OCI-LY3 (cell line): ENCODE measurements around the gene WWOX.

Source experiments
- H2AFZ ChIP-seq: fragments of 200-600, 300-600 bp; shearing (Covaris generic); 2 replicates; pipeline ENCODE4 v1.6.0; 2014; ENCODE audit warnings: antibody characterized with exemption, low read depth, low read length
- H3K27ac ChIP-seq: fragments of 200-600, 300-600 bp; sonication (generic); 2 replicates; pipeline ENCODE4 v1.5.1; 2014; ENCODE audit warnings: mild to moderate bottlenecking, low read length, moderate library complexity, mixed read lengths
- H3K27me3 ChIP-seq: fragments of 200-600, 300-600 bp; sonication (generic); 2 replicates; pipeline ENCODE4 v1.6.1; 2014; ENCODE audit warnings: low read depth, low read length, mixed read lengths
- H3K36me3 ChIP-seq: fragments of 200-600, 300-600 bp; sonication (generic); replicated peaks from 2 replicates; pipeline ENCODE3; 2014; ENCODE audit warnings: low read depth, low read length, mixed read lengths
- H3K4me1 ChIP-seq: fragments of 300-600, 200-600 bp; sonication (generic); 2 replicates; pipeline ENCODE4 v1.6.1; 2014; ENCODE audit warnings: low read length, mixed read lengths
- H3K4me2 ChIP-seq: fragments of 200-600, 300-600 bp; sonication (generic); 2 replicates; pipeline ENCODE4 v1.6.1; 2014; ENCODE audit warnings: low read length, mixed read lengths
- H3K4me3 ChIP-seq: fragments of 300-600, 200-600 bp; sonication (generic); 2 replicates; pipeline ENCODE4 v1.5.1; 2014; ENCODE audit warnings: antibody characterized with exemption, mild to moderate bottlenecking, low read length, moderate library complexity
- H3K79me2 ChIP-seq: fragments of 300-600, 200-600 bp; shearing (Covaris generic); 2 replicates; pipeline ENCODE4 v1.6.1; 2014; ENCODE audit warnings: mild to moderate bottlenecking, low read length, mixed read lengths
- H3K9ac ChIP-seq: fragments of 300-600, 200-600 bp; shearing (Covaris generic); 2 replicates; pipeline ENCODE4 v1.6.0; 2014; ENCODE audit warnings: mild to moderate bottlenecking, low read length, moderate library complexity
- H3K9me3 ChIP-seq: fragments of 200-600, 300-600 bp; shearing (Covaris generic); 2 replicates; pipeline ENCODE4 v1.6.1; 2014; ENCODE audit warnings: low read length, mixed read lengths; ENCODE audit not compliant: insufficient read depth
- H4K20me1 ChIP-seq: fragments of 200-600, 300-600 bp; sonication (generic); 2 replicates; pipeline ENCODE4 v1.6.1; 2016; ENCODE audit warnings: low read length, mixed read lengths; ENCODE audit not compliant: insufficient read depth
- CTCF ChIP-seq: fragments of 200-600, 300-600 bp; sonication (generic); IDR thresholded peaks from 2 replicates; pipeline ENCODE4 v1.5.1; 2014; ENCODE audit warnings: antibody characterized with exemption, low read length, low read depth
- EZH2phosphoT487 ChIP-seq: fragments of 200-600 bp; shearing (Covaris generic); IDR thresholded peaks from 2 replicates; pipeline ENCODE4 v1.6.1; 2018; ENCODE audit warnings: antibody characterized with exemption, mixed run types, low read depth

The WWOX gene

GRCh38 chr16:78785218-78785617, 685.8 kb downstream of the WWOX start:
- Histone ChIP-seq H3K27me3 (peaks cover 10% of the 10 kb centered on the region), H3K9me3 (no peaks in the 10 kb centered on the region), H3K27ac (no peak overlapping the region), H3K79me2 (no peaks in the 10 kb centered on the region), H3K4me1 (no peaks in the 10 kb centered on the region), H2AFZ (no peak overlapping the region), H3K4me3 (no peak overlapping the region), H3K9ac (no peak overlapping the region), H3K36me3 (no peaks in the 10 kb centered on the region), H3K4me2 (no peak overlapping the region), H4K20me1 (no peaks in the 10 kb centered on the region)
- TF ChIP-seq EZH2phosphoT487 (no peak), CTCF (no peak)

- Histone ChIP-seq H3K4me3 (no peak overlapping the region), H3K27me3 (peaks cover 8% of the 10 kb centered on the region), H3K9me3 (no peaks in the 10 kb centered on the region), H3K36me3 (no peaks in the 10 kb centered on the region), H3K27ac (no peak overlapping the region), H4K20me1 (no peaks in the 10 kb centered on the region), H3K4me1 (no peaks in the 10 kb centered on the region), H2AFZ (no peak overlapping the region), H3K4me2 (no peak overlapping the region), H3K79me2 (no peaks in the 10 kb centered on the region), H3K9ac (no peak overlapping the region)
- TF ChIP-seq EZH2phosphoT487, result no peak
Measured at GRCh38 chr16:78786635-78787034, 687.2 kb downstream of the WWOX start.

- no peaks in the 10 kb centered on the region for H3K36me3 ChIP-seq
- H2AFZ ChIP-seq, result no peak overlapping the region
- H4K20me1 ChIP-seq, result no peaks in the 10 kb centered on the region
- H3K27ac ChIP-seq, result no peak overlapping the region
- no peaks in the 10 kb centered on the region for H3K79me2 ChIP-seq
- TF ChIP-seq EZH2phosphoT487, result no peak
- TF ChIP-seq CTCF, result no peak
- peaks cover 8% of the 10 kb centered on the region for H3K27me3 ChIP-seq
- no peak overlapping the region for H3K9ac ChIP-seq
- no peak overlapping the region for H3K4me3 ChIP-seq
- H3K9me3 ChIP-seq, result no peaks in the 10 kb centered on the region
- H3K4me1 ChIP-seq, result no peaks in the 10 kb centered on the region
- no peak overlapping the region for H3K4me2 ChIP-seq
Measured at GRCh38 chr16:78788276-78788675, 688.8 kb downstream of the WWOX start.

- TF ChIP-seq EZH2phosphoT487 (no peak), CTCF (no peak)
- no peaks in the 10 kb centered on the region for H3K36me3 ChIP-seq
- H3K4me3 ChIP-seq, result no peak overlapping the region
- no peak overlapping the region for H3K4me2 ChIP-seq
- no peak overlapping the region for H3K27ac ChIP-seq
- H3K27me3 ChIP-seq, result peaks cover 8% of the 10 kb centered on the region
- no peaks in the 10 kb centered on the region for H3K9me3 ChIP-seq
- no peak overlapping the region for H3K9ac ChIP-seq
- H4K20me1 ChIP-seq, result no peaks in the 10 kb centered on the region
- no peaks in the 10 kb centered on the region for H3K79me2 ChIP-seq
- H3K4me1 ChIP-seq, result no peaks in the 10 kb centered on the region
- no peak overlapping the region for H2AFZ ChIP-seq
Measured at GRCh38 chr16:78788696-78789095, 689.2 kb downstream of the WWOX start.

- no peak for TF ChIP-seq EZH2phosphoT487
- no peak for TF ChIP-seq CTCF
- Histone ChIP-seq H3K9ac (no peak overlapping the region), H3K4me1 (no peaks in the 10 kb centered on the region), H2AFZ (no peak overlapping the region), H3K9me3 (no peaks in the 10 kb centered on the region), H3K27ac (no peak overlapping the region), H3K4me3 (no peak overlapping the region), H3K79me2 (no peaks in the 10 kb centered on the region), H3K36me3 (no peaks in the 10 kb centered on the region), H4K20me1 (no peaks in the 10 kb centered on the region), H3K4me2 (no peak overlapping the region), H3K27me3 (peaks cover 8% of the 10 kb centered on the region)
Measured at GRCh38 chr16:78789561-78789960, 690.1 kb downstream of the WWOX start.
